Tibial artery (tissue), 4 donors: ENCODE measurements around the gene TMEM253.

Experiments used
- DNase-seq, 2 donors: peaks; one replicate each; pipeline ENCODE4 v3.0.0-alpha.2; 2019
- H3K27ac ChIP-seq, 2 donors: fragments of 200-600 bp; sonication (generic) in 1 of 2; 1 replicate in 1 of 2; 2 replicates in 1 of 2; pipeline ENCODE4 v1.5.1; 2018 to 2019; ENCODE audit warnings: mild to moderate bottlenecking in 1 of 2
- H3K27me3 ChIP-seq, 2 donors: fragments of 200-600 bp; sonication (generic) in 1 of 2; one replicate each; pipeline versions ENCODE4 v1.5.1 to v1.6.0; 2016 to 2019
- H3K36me3 ChIP-seq, 3 donors: fragments of 200-600 bp; sonication (generic) in 2 of 3; one replicate each; pipeline ENCODE4 v1.5.1; 2016 to 2019; ENCODE audit warnings: mild to moderate bottlenecking in 2 of 3
- H3K4me1 ChIP-seq, 4 donors: fragments of 200-600 bp; sonication (generic) in 2 of 4; 1 replicate in 3 of 4; 2 replicates in 1 of 4; pipeline ENCODE4 v1.5.1; 2016 to 2019
- H3K4me3 ChIP-seq, 2 donors: fragments of 200-600 bp; sonication (generic) in 1 of 2; 1 replicate in 1 of 2; 2 replicates in 1 of 2; pipeline ENCODE4 v1.5.1; 2018 to 2019; ENCODE audit warnings: mild to moderate bottlenecking in 2 of 2
- H3K9me3 ChIP-seq, 3 donors: fragments of 200-600 bp; sonication (generic) in 1 of 3; one replicate each; pipeline ENCODE4 v1.5.1; 2016 to 2019
- CTCF ChIP-seq, 2 experiments: fragments of 200-600 bp in 1 of 2; fragments of 450-650 bp in 1 of 2; IDR thresholded peaks; one replicate each; pipeline ENCODE4 v1.5.1; 2017 to 2019; ENCODE audit warnings: antibody characterized with exemption in 2 of 2, mild to moderate bottlenecking in 1 of 2, moderate library complexity in 1 of 2
- intact Hi-C: fragments of 100-400 bp; cut with DNase I; formaldehyde crosslinking; loops from one replicate; pipeline ENCODE4 v1.15.0; 2023; ENCODE audit warnings: low total_unique reads

Gene TMEM253

GRCh38 chr14:21093769-21094681, 6.8 kb upstream of the TMEM253 start:
- H3K4me3 ChIP-seq: no peak overlapping the region
- H3K36me3 ChIP-seq: peaks cover 0 to 41% (median 23%) of the 10 kb centered on the region in 3 donors
- H3K27me3 ChIP-seq: no peaks in the 10 kb centered on the region
- DNase-seq: no peak
- H3K4me1 ChIP-seq: peaks cover 0 to 27% (median 26%) of the 10 kb centered on the region in 4 donors
- no peaks in the 10 kb centered on the region for H3K9me3 ChIP-seq
- intact Hi-C loops: loop anchor here (5.0 kb wide), 1 partner anchor 288 kb away; the partner anchor contains the start of gene SUPT16H
- TF ChIP-seq CTCF (IDR thresholded peaks at IDR 0.05): no peak
- H3K27ac ChIP-seq: no peak overlapping the region

- peaks cover 0 to 25% (median 15%) of the 10 kb centered on the region in 3 donors for H3K36me3 ChIP-seq
- no peaks in the 10 kb centered on the region for H3K27me3 ChIP-seq
- H3K27ac ChIP-seq: peak overlapping the region; percentile 92 to 96
- TF ChIP-seq CTCF (IDR thresholded peaks at IDR 0.05): no peak
- H3K4me1 ChIP-seq: peaks cover 0 to 36% (median 36%) of the 10 kb centered on the region in 4 donors
- no peak overlapping the region for H3K4me3 ChIP-seq
- H3K9me3 ChIP-seq: no peaks in the 10 kb centered on the region
- intact Hi-C loops: no loop called here
- DNase-seq: no peak
These were observed 5.2 kb upstream of the TMEM253 start for GRCh38 chr14:21095430-21096205.

- Histone ChIP-seq H3K9me3 (no peaks in the 10 kb centered on the region), H3K27me3 (no peaks in the 10 kb centered on the region), H3K4me3 (no peak overlapping the region), H3K4me1 (peaks cover 0 to 36% (median 36%) of the 10 kb centered on the region in 4 donors), H3K27ac (peak overlapping the region; percentile 92 to 96), H3K36me3 (peaks cover 0 to 16% (median 7%) of the 10 kb centered on the region in 3 donors)
- no peak for TF ChIP-seq CTCF (IDR thresholded peaks at IDR 0.05)
- intact Hi-C loops: no loop called here
- no peak for DNase-seq
These were observed 4.4 kb upstream of the TMEM253 start for GRCh38 chr14:21096438-21096837.

- intact Hi-C loops: no loop called here
These were observed 3.8 kb upstream of the TMEM253 start for GRCh38 chr14:21096978-21097635.

More at GRCh38 chr14:21096978-21097635, 3.8 kb upstream of the TMEM253 start:
- Histone ChIP-seq H3K27ac (peak overlapping the region; percentile 92 to 96), H3K36me3 (peaks cover 0 to 10% (median 3%) of the 10 kb centered on the region in 3 donors), H3K27me3 (no peaks in the 10 kb centered on the region), H3K9me3 (no peaks in the 10 kb centered on the region), H3K4me3 (peak overlapping the region; percentile 71 to 90), H3K4me1 (peaks cover 0 to 35% (median 35%) of the 10 kb centered on the region in 4 donors)
- TF ChIP-seq CTCF (IDR thresholded peaks at IDR 0.05): no peak
- no peak for DNase-seq
